H1 (cell line): Measurements from ENCODE around the gene MYLK3. TPM values are rescaled to one million over a fixed set of nuclear protein-coding genes. Genes with fewer than 3 reads are reported as not detected.

ENCODE experiments used
- CTCF ChIA-PET: fragments of 300-600 bp; sonication (Branson Sonifier 250); formaldehyde crosslinking; loops from one replicate; lab custom pipeline; 2021; ENCODE audit not compliant: partially characterized antibody; lab: Charles Lee
- POLR2A ChIA-PET: fragments of 300-600 bp; sonication (Branson Sonifier 250); formaldehyde crosslinking; loops from one replicate; lab custom pipeline; 2021; ENCODE audit warnings: inconsistent platforms; ENCODE audit not compliant: partially characterized antibody; lab: Charles Lee
- DNase-seq, 2 experiments: peaks; one replicate each; pipeline versions ENCODE4 v3.0.0 to v3.0.0-alpha.2; 2010 to 2022; ENCODE audit warnings: low spot score in 2 of 2, low read depth in 1 of 2, mixed read lengths in 1 of 2
- FAIRE-seq: peaks from 2 replicates; lab custom pipeline; 2011; peaks lifted over from hg19 to GRCh38; lab: Jason Lieb, UNC
- H2AFZ ChIP-seq: 2 replicates; pipeline ENCODE4 v1.8.1; 2012; ENCODE audit warnings: low read length, inconsistent platforms
- H2AK5ac ChIP-seq: 2 replicates; pipeline ENCODE4 v1.6.1; 2013; ENCODE audit warnings: low read depth, low read length
- H2BK120ac ChIP-seq: replicated peaks from 2 replicates; pipeline ENCODE3; 2013; ENCODE audit warnings: low read depth, low read length, inconsistent platforms
- H2BK12ac ChIP-seq: 2 replicates; pipeline ENCODE4 v1.6.1; 2013; ENCODE audit warnings: low read depth, low read length
- H2BK15ac ChIP-seq: 2 replicates; pipeline ENCODE4 v1.6.1; 2013; ENCODE audit warnings: low read length
- H2BK20ac ChIP-seq: 2 replicates; pipeline ENCODE4 v1.6.1; 2013; ENCODE audit warnings: low read length
- H2BK5ac ChIP-seq: 2 replicates; pipeline ENCODE4 v1.6.1; 2013; ENCODE audit warnings: low read depth, low read length
- H3K14ac ChIP-seq: 2 replicates; pipeline ENCODE4 v1.6.1; 2013; ENCODE audit warnings: inconsistent platforms; ENCODE audit not compliant: insufficient read length
- H3K18ac ChIP-seq: 2 replicates; pipeline ENCODE4 v1.6.1; 2013; ENCODE audit warnings: low read length; ENCODE audit errors: extremely low read depth
- H3K23ac ChIP-seq: 2 replicates; pipeline ENCODE4 v1.6.1; 2013; ENCODE audit warnings: inconsistent platforms; ENCODE audit not compliant: insufficient read length
- H3K23me2 ChIP-seq: 2 replicates; pipeline ENCODE4 v1.6.1; 2013; ENCODE audit warnings: low read depth, low read length
- H3K27ac ChIP-seq: 2 replicates; pipeline ENCODE4 v1.6.1; 2011; ENCODE audit warnings: low read depth, low read length, inconsistent platforms
- H3K27me3 ChIP-seq, 4 experiments: replicated peaks in 1 of 4; 1 replicate in 1 of 4; 2 replicates in 3 of 4; pipeline versions ENCODE4 v1.6.1 to v1.8.1; 2011 to 2013; ENCODE audit warnings: low read length in 3 of 4, mild to moderate bottlenecking in 3 of 4, inconsistent platforms in 2 of 4, mixed read lengths in 2 of 4, moderate library complexity in 1 of 4; ENCODE audit not compliant: control insufficient read depth in 3 of 4, insufficient read depth in 3 of 4; ENCODE audit errors: extremely low read depth in 1 of 4
- H3K36me3 ChIP-seq, 4 experiments: 2 replicates each; pipeline versions ENCODE4 v1.6.1 to v1.8.1; 2011 to 2013; ENCODE audit warnings: mild to moderate bottlenecking in 4 of 4, low read length in 3 of 4, moderate library complexity in 2 of 4, control low read depth in 1 of 4, inconsistent platforms in 1 of 4; ENCODE audit not compliant: insufficient read depth in 4 of 4, control insufficient read depth in 2 of 4
- H3K4ac ChIP-seq: replicated peaks from 2 replicates; pipeline ENCODE3; 2013; ENCODE audit warnings: low read length, low read depth, mixed read lengths, inconsistent platforms; ENCODE audit not compliant: insufficient read length
- H3K4me1 ChIP-seq, 4 experiments: replicated peaks in 1 of 4; 1 replicate in 1 of 4; 2 replicates in 3 of 4; pipeline versions ENCODE4 v1.6.1 to v1.8.1; 2011 to 2013; ENCODE audit warnings: low read length in 3 of 4, inconsistent platforms in 2 of 4, mixed read lengths in 1 of 4; ENCODE audit not compliant: insufficient read depth in 4 of 4, control insufficient read depth in 3 of 4
- H3K4me2 ChIP-seq, 2 experiments: 2 replicates each; pipeline versions ENCODE4 v1.6.1 to v1.8.1; 2011 to 2013; ENCODE audit warnings: low read depth in 2 of 2, low read length in 2 of 2, control low read depth in 1 of 2, inconsistent platforms in 1 of 2, mild to moderate bottlenecking in 1 of 2; ENCODE audit not compliant: insufficient read depth in 1 of 2
- H3K4me3 ChIP-seq, 4 experiments: fragments of 200-600, 300-600 bp in 1 of 4; sonication (generic), shearing (Covaris generic), sonication (Bioruptor Twin) in 1 of 4; 2 replicates each; pipeline versions ENCODE4 v1.5.1 to v1.8.1; 2011 to 2016; ENCODE audit warnings: low read length in 4 of 4, low read depth in 3 of 4, control low read depth in 2 of 4, inconsistent platforms in 2 of 4, mild to moderate bottlenecking in 2 of 4, mixed read lengths in 1 of 4, moderate library complexity in 1 of 4; ENCODE audit not compliant: insufficient read depth in 2 of 4; ENCODE audit errors: extremely low read depth in 1 of 4
- H3K56ac ChIP-seq: replicated peaks from 2 replicates; pipeline ENCODE3; 2013; ENCODE audit warnings: low read depth, mild to moderate bottlenecking, mixed read lengths, low read length, inconsistent platforms; ENCODE audit not compliant: insufficient read length
- H3K79me1 ChIP-seq: 2 replicates; pipeline ENCODE4 v1.6.1; 2013; ENCODE audit warnings: low read depth, low read length, control low read depth
- H3K79me2 ChIP-seq, 2 experiments: 2 replicates each; pipeline versions ENCODE4 v1.6.1 to v1.8.1; 2012 to 2013; ENCODE audit warnings: low read length in 2 of 2, mild to moderate bottlenecking in 2 of 2, inconsistent platforms in 1 of 2; ENCODE audit not compliant: insufficient read depth in 2 of 2, control insufficient read depth in 1 of 2
- H3K9ac ChIP-seq, 4 experiments: replicated peaks in 1 of 4; 1 replicate in 1 of 4; 2 replicates in 3 of 4; pipeline versions ENCODE4 v1.6.1 to v1.8.1; 2011 to 2013; ENCODE audit warnings: low read depth in 3 of 4, low read length in 3 of 4, control low read depth in 2 of 4, mild to moderate bottlenecking in 2 of 4, moderate library complexity in 2 of 4, inconsistent platforms in 1 of 4; ENCODE audit errors: extremely low read depth in 1 of 4
- H3K9me3 ChIP-seq, 2 experiments: 2 replicates each; pipeline versions ENCODE4 v1.6.1 to v1.8.1; 2012 to 2013; ENCODE audit warnings: mild to moderate bottlenecking in 2 of 2, moderate library complexity in 2 of 2, control low read depth in 1 of 2, inconsistent platforms in 1 of 2, low read depth in 1 of 2, low read length in 1 of 2, mixed read lengths in 1 of 2; ENCODE audit not compliant: insufficient read depth in 2 of 2
- H4K20me1 ChIP-seq, 2 experiments: replicated peaks in 1 of 2; 2 replicates each; pipeline versions ENCODE3 to v1.8.1; 2011 to 2013; ENCODE audit warnings: inconsistent platforms in 2 of 2, low read length in 2 of 2, mild to moderate bottlenecking in 1 of 2; ENCODE audit not compliant: insufficient read depth in 2 of 2, control insufficient read depth in 1 of 2
- H4K5ac ChIP-seq: 2 replicates; pipeline ENCODE4 v1.6.1; 2013; ENCODE audit warnings: low read length, low read depth, mixed read lengths, inconsistent platforms; ENCODE audit not compliant: insufficient read length
- H4K8ac ChIP-seq: 2 replicates; pipeline ENCODE4 v1.8.0; 2013; ENCODE audit warnings: mild to moderate bottlenecking, moderate library complexity, low read length, inconsistent platforms; ENCODE audit not compliant: insufficient read depth; ENCODE audit errors: extremely low read depth
- H4K91ac ChIP-seq: replicated peaks from 2 replicates; pipeline ENCODE3; 2013; ENCODE audit warnings: low read length, mixed read lengths, inconsistent platforms; ENCODE audit not compliant: insufficient read length
- CBX5 ChIP-seq: fragments of 300-800, 300-1000 bp; sonication (generic); IDR thresholded peaks from 2 replicates; pipeline ENCODE4 v1.7.1; 2016; ENCODE audit warnings: antibody characterized with exemption, low read length, low read depth
- CREB1 ChIP-seq: IDR thresholded peaks from 2 replicates; pipeline ENCODE4 v1.6.1; 2012; ENCODE audit warnings: inconsistent platforms
- E2F6 ChIP-seq: IDR thresholded peaks from 2 replicates; pipeline ENCODE4 v1.6.1; 2012; ENCODE audit warnings: inconsistent platforms
- FOSL1 ChIP-seq: IDR thresholded peaks from 2 replicates; pipeline ENCODE4 v1.6.1; 2011; ENCODE audit warnings: mild to moderate bottlenecking, low read depth, low read length, moderate library complexity; ENCODE audit not compliant: insufficient read depth
- KDM1A ChIP-seq: fragments of 200-600, 300-600 bp; sonication (generic); IDR thresholded peaks from 2 replicates; pipeline ENCODE4 v1.7.1; 2016; ENCODE audit warnings: mild to moderate bottlenecking, low read length, borderline replicate concordance
- RFX5 ChIP-seq: IDR thresholded peaks from 2 replicates; pipeline ENCODE4 v1.6.1; 2011; ENCODE audit warnings: low read depth, low read length, improper control_type of control experiment, borderline replicate concordance
- RNF2 ChIP-seq: fragments of 200-900, 300-1000 bp; sonication (generic); IDR thresholded peaks from 2 replicates; pipeline ENCODE4 v1.7.1; 2016; ENCODE audit warnings: borderline replicate concordance, low read depth, mild to moderate bottlenecking, antibody characterized with exemption, low read length; ENCODE audit not compliant: poor library complexity, severe bottlenecking; ENCODE audit errors: missing control alignments
- SIX5 ChIP-seq: IDR thresholded peaks from 2 replicates; pipeline ENCODE4 v1.6.1; 2011; ENCODE audit warnings: mild to moderate bottlenecking, low read depth, low read length
- WGBS, 2 experiments: shearing (Covaris generic) in 1 of 2; methylation state at CpG; one replicate each; pipeline versions ENCODE4 v1.1.6 to v1.1.7; 2013 to 2015; ENCODE audit warnings: low lambda C conversion rate in 2 of 2, mixed read lengths in 2 of 2, inconsistent platforms in 1 of 2, low coverage in 1 of 2, missing lambda C conversion rate in 1 of 2; ENCODE audit not compliant: insufficient replicate concordance in 2 of 2, insufficient coverage in 1 of 2, insufficient read length in 1 of 2; ENCODE audit errors: extremely low coverage in 1 of 2, missing lambda C conversion rate in 1 of 2; 5-methylcytosine and 5-hydroxymethylcytosine counted together
- polyA plus RNA-seq, 7 experiments: library from polyadenylated mRNA; depleted of rRNA in 3 of 7; stranded (reverse) in 5 of 7; unstranded in 2 of 7; fragments of >200 nt in 5 of 7; fragments of 200-250 nt in 2 of 7; gene quantifications; 1 replicate in 5 of 7; 2 replicates in 1 of 7; 4 replicates in 1 of 7; pipeline versions ENCODE4 v1.2.1 to v1.2.3, GENCODE V29; 2011 to 2013; ENCODE audit warnings: missing spikeins in 2 of 7, mixed read lengths in 2 of 7
- total RNA-seq: library from RNA; stranded (reverse); fragmentation: NEBNext Ultra II Directional; extraction: Animal tissue kit (Norgen Biotek cat#: 25700); gene quantifications from 2 replicates; pipeline ENCODE4 v1.2.1, GENCODE V29; 2021

The MYLK3 gene
- total and polyA plus RNA-seq, 2 of the 8 experiments (the other 6 are each of a cell fraction or from before 2014, with no cell fraction given): 0.14 to 0.35 TPM

- Histone ChIP-seq H2BK15ac (no peak overlapping the region), H3K23me2 (peaks cover 2% of the 10 kb centered on the region; the same call in 1 of the 2 replicates), H4K5ac (no peak overlapping the region), H3K27me3 (0 out of 7 replicates have a peak, but pooled peaks cover 0 to 2% (median 0%) of the 10 kb centered on the region in 4 experiments), H3K79me2 (no peaks in the 10 kb centered on the region), H3K9me3 (no peaks in the 10 kb centered on the region), H3K79me1 (no peaks in the 10 kb centered on the region), H2BK20ac (no peak overlapping the region), H3K27ac (no peak overlapping the region), H2BK12ac (no peak overlapping the region), H4K8ac (no peak overlapping the region), H3K14ac (no peak overlapping the region), H3K56ac (no peak overlapping the region), H3K9ac (no peak overlapping the region), H4K20me1 (no peaks in the 10 kb centered on the region), H2BK120ac (no peak overlapping the region), H2AK5ac (no peak overlapping the region), H3K36me3 (no peaks in the 10 kb centered on the region), H3K4me3 (no peak overlapping the region), H4K91ac (no peak overlapping the region), H2BK5ac (no peak overlapping the region), H3K18ac (no peak overlapping the region), H3K23ac (no peak overlapping the region), H2AFZ (no peak overlapping the region), H3K4me2 (no peak overlapping the region), H3K4me1 (peaks cover 0 to 2% (median under 1%) of the 10 kb centered on the region in 4 experiments; a peak in 4 of 7 replicates), H3K4ac (no peak overlapping the region)
- POLR2A ChIA-PET: interaction anchor here (0.5 kb wide), 1 partner anchor 185 kb away, joined by 3 read pairs; no protein-coding TSS in a partner anchor
- no peak for TF ChIP-seq KDM1A
- no peak for TF ChIP-seq RNF2
- TF ChIP-seq CBX5: no peak
- TF ChIP-seq FOSL1: no peak
- no peak for TF ChIP-seq E2F6
- TF ChIP-seq SIX5: no peak
- TF ChIP-seq CREB1: no peak
- TF ChIP-seq RFX5: no peak
- FAIRE-seq (no peak), DNase-seq (no peak)
- CTCF ChIA-PET: no interaction called here
- 89% methylated on average over 3 of the region's 3 CpGs; no CpG with 5 or more reads in 1 of the 2 experiments for WGBS, 2 experiments
Measured at GRCh38 chr16:46762583-46762982, 14.4 kb upstream of the MYLK3 start.
